HAP-1 (cell line): Measurements from ENCODE around the gene KIF5C.

Source experiments
- DNase-seq, 2 experiments: peaks; one replicate each; pipeline ENCODE4 v3.0.0-alpha.2; 2016 to 2020; ENCODE audit warnings: low spot score in 2 of 2
- H3K27me3 ChIP-seq: fragments of 250-450 bp; sonication (Bioruptor Pico); 2 replicates; pipeline ENCODE4 v1.5.1; 2020; ENCODE audit warnings: low read depth, mild to moderate bottlenecking, moderate library complexity
- H3K36me3 ChIP-seq: fragments of 250-450 bp; sonication (Bioruptor Pico); replicated peaks from 2 replicates; pipeline ENCODE4 v1.5.1; 2020; ENCODE audit warnings: mild to moderate bottlenecking
- H3K4me1 ChIP-seq: fragments of 250-450 bp; sonication (Bioruptor Pico); 2 replicates; pipeline ENCODE4 v1.5.1; 2020; ENCODE audit warnings: mild to moderate bottlenecking
- H3K4me3 ChIP-seq: fragments of 250-450 bp; sonication (Bioruptor Pico); 2 replicates; pipeline ENCODE4 v1.5.1; 2020; ENCODE audit warnings: mild to moderate bottlenecking, moderate library complexity
- H3K9me3 ChIP-seq: fragments of 250-450 bp; sonication (Bioruptor Pico); 2 replicates; pipeline ENCODE4 v1.5.1; 2020; ENCODE audit warnings: mild to moderate bottlenecking, moderate library complexity
- in situ Hi-C: fragments of 300-500 bp; cut with MboI; formaldehyde crosslinking; loops from 3 replicates; pipeline ENCODE4 v1.14.3; 2020; ENCODE audit warnings: low sequenced_read_pairs, inconsistent platforms, mixed read lengths

KIF5C gene

DNA sequence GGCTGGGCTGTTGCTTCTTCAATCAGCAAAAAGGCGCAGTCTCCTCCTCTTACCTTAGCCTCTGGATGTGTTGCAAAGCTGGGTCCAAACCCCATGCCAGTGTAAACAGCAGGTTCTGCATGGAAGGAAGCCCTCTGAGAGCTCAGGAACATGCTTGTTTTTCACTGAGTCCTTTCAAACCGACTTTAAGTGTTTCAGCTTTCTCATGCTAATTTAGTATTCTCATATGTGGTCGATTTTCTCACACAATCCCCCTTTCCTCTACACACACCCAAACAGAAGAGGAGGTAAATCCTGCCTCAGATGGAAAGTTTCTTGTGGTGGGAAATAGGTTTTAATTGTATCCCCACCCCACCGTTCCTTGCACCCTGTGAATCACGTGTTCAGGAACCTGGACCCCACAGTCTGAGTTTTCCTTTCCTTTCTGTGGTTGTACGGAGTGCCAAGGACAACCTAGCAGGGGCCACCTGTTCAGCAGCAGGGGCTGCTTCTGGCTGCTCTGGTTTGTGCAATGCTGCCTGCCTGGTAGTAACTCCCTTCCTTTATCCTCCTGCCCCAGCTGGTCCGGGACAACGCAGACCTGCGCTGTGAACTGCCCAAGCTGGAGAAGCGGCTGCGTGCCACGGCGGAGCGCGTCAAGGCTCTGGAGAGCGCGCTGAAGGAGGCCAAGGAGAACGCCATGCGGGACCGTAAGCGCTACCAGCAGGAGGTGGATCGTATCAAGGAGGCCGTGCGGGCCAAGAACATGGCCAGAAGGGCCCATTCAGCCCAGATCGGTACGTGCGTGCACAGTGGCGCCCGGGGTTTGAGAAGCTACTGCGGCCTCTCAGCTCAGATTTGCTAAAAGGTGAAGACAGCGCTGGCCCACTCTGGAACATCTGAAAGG is 134.8 kb downstream of the KIF5C start:
- Histone ChIP-seq H3K27me3 (no peaks in the 10 kb centered on the region), H3K4me1 (peaks cover 8% of the 10 kb centered on the region), H3K4me3 (no peak overlapping the region), H3K9me3 (no peaks in the 10 kb centered on the region), H3K36me3 (peaks cover 17% of the 10 kb centered on the region)
- in situ Hi-C loops, result no loop called here
- peak; percentile 27 to 70 for DNase-seq

DNA sequence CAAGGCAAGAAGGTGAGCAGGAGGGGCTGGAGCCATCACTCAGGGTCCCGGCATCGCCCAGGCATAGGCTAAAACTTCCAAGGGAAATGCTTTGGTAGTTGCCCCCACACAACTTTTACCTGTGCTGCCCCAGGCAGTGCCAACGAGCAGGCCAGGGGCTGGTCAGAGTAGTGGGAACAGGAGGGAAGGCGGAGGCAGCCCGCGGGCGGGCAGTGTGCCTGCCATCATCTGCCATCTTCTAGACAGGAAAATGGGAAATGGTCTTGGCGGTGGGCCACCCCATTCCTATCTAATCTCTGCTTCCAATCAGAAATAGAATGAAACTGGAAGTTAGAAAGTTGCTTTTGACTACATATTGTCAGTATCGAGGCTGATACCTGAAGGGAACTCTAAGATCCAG is 137.5 kb downstream of the KIF5C start:
- DNase-seq, result no peak
- Histone ChIP-seq H3K9me3 (no peaks in the 10 kb centered on the region), H3K27me3 (no peaks in the 10 kb centered on the region), H3K4me3 (no peak overlapping the region), H3K36me3 (peaks cover 17% of the 10 kb centered on the region), H3K4me1 (peaks cover 8% of the 10 kb centered on the region)
- in situ Hi-C loops, result no loop called here

DNA sequence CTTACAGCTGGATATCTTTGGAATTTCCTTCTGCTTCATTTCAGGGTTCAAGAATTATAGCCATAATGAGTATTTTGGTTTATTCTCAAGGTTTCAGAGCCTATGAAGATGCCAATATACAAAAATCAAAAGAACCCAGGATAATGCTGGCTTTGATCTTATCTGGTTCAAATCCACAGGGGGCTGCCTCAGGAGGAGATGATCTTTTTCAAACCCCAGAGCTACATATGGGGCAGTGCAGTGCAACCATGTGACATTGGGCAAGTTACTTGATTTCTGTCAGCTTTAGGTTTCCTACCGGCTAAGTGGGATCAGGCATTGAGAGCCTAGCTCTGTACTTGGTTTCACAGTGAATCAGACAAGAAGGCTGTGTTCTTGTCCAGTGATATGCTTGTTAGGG is 140.5 kb downstream of the KIF5C start:
- peaks cover 9% of the 10 kb centered on the region for H3K36me3 ChIP-seq
- no peak overlapping the region for H3K4me3 ChIP-seq
- in situ Hi-C loops, result loop anchor here (5.0 kb wide), 1 partner anchor 552 kb away; no protein-coding TSS in a partner anchor
- H3K4me1 ChIP-seq, result peaks cover 3% of the 10 kb centered on the region
- H3K27me3 ChIP-seq, result no peaks in the 10 kb centered on the region
- DNase-seq, result no peak
- no peaks in the 10 kb centered on the region for H3K9me3 ChIP-seq

GRCh38 chr2:149015926-149016563 is 141.0 kb downstream of the KIF5C start:
- H3K36me3 ChIP-seq, result peaks cover 8% of the 10 kb centered on the region
- H3K27me3 ChIP-seq, result no peaks in the 10 kb centered on the region
- H3K4me3 ChIP-seq, result no peak overlapping the region
- H3K4me1 ChIP-seq, result peaks cover 3% of the 10 kb centered on the region
- no peak for DNase-seq
- no peaks in the 10 kb centered on the region for H3K9me3 ChIP-seq
- in situ Hi-C loops, result loop anchor here (5.0 kb wide), 1 partner anchor 551 kb away; no protein-coding TSS in a partner anchor

- H3K27me3 ChIP-seq, result no peaks in the 10 kb centered on the region
- peaks cover 3% of the 10 kb centered on the region for H3K4me1 ChIP-seq
- in situ Hi-C loops, result loop anchor here (5.0 kb wide), 1 partner anchor 550 kb away; no protein-coding TSS in a partner anchor
- no peak overlapping the region for H3K4me3 ChIP-seq
- DNase-seq, result peak; percentile 56 to 88
- H3K36me3 ChIP-seq, result peaks cover 8% of the 10 kb centered on the region; the same call in 1 of the 2 replicates
- H3K9me3 ChIP-seq, result no peaks in the 10 kb centered on the region
These were observed 142.3 kb downstream of the KIF5C start for GRCh38 chr2:149017116-149017985.

GRCh38 chr2:149018981-149019380 is 144.0 kb downstream of the KIF5C start:
- Histone ChIP-seq H3K4me3 (no peak overlapping the region), H3K27me3 (no peaks in the 10 kb centered on the region), H3K4me1 (peaks cover 3% of the 10 kb centered on the region), H3K9me3 (no peaks in the 10 kb centered on the region), H3K36me3 (no peaks in the 10 kb centered on the region)
- DNase-seq, result no peak
- in situ Hi-C loops, result loop anchor here (5.0 kb wide), 1 partner anchor 548 kb away; no protein-coding TSS in a partner anchor

GRCh38 chr2:149019768-149020167 is 144.7 kb downstream of the KIF5C start:
- peak in 1 of 2 experiments; percentile 39 for DNase-seq
- H3K4me3 ChIP-seq, result no peak overlapping the region
- no peaks in the 10 kb centered on the region for H3K36me3 ChIP-seq
- peaks cover 3% of the 10 kb centered on the region for H3K4me1 ChIP-seq
- no peaks in the 10 kb centered on the region for H3K9me3 ChIP-seq
- in situ Hi-C loops, result loop anchor here (5.0 kb wide), 1 partner anchor 548 kb away; no protein-coding TSS in a partner anchor
- H3K27me3 ChIP-seq, result no peaks in the 10 kb centered on the region

GRCh38 chr2:149020432-149020851 is 145.4 kb downstream of the KIF5C start:
- Histone ChIP-seq H3K4me1 (peaks cover 3% of the 10 kb centered on the region), H3K36me3 (no peaks in the 10 kb centered on the region), H3K27me3 (no peaks in the 10 kb centered on the region), H3K9me3 (no peaks in the 10 kb centered on the region), H3K4me3 (no peak overlapping the region)
- in situ Hi-C loops, result no loop called here
- no peak for DNase-seq

DNA sequence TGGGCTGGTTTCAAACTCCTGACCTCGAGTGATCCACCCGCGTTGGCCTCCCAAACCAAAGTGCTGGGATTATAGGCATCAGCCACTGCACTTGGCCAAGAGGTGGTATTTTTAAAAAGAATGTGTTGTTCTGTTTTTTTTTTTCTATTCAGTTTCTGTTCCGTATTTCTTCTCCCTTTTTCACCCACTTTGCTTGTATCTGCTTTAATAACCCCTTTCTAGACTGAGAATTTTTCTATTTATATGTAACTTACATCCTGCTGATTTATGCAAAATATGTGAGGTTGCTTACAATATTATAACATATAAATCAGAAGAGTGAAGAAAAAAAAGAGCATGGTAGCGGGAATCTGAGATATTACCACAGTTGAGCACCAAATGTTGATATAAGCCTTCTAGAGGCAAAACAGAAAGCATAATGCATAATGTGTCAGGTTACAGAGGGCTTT is 146.3 kb downstream of the KIF5C start:
- DNase-seq, result no peak
- H3K4me1 ChIP-seq, result peaks cover 3% of the 10 kb centered on the region
- in situ Hi-C loops, result no loop called here
- H3K4me3 ChIP-seq, result no peak overlapping the region
- no peaks in the 10 kb centered on the region for H3K27me3 ChIP-seq
- no peaks in the 10 kb centered on the region for H3K9me3 ChIP-seq
- no peaks in the 10 kb centered on the region for H3K36me3 ChIP-seq

DNA sequence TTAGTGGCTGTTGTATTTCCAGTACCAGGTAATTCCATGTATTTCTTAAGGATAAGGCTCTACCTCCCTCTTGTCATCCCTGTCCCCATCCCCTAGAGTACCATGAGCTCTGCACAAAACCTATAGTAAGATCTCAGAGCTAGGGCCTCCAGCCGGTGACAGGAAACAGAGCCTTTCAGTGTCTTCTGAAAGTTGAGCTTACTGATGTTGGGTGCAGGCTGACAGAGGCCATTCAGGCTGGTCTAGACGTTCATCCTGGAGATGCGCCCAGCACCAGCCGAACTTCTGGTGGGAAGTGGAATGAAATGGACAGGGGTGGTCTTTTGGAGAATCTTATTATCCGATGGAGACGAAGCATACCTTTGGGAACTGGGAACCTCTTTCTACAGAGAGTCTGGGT is 146.7 kb downstream of the KIF5C start:
- no peak overlapping the region for H3K4me3 ChIP-seq
- no peaks in the 10 kb centered on the region for H3K9me3 ChIP-seq
- H3K27me3 ChIP-seq, result no peaks in the 10 kb centered on the region
- DNase-seq, result no peak
- in situ Hi-C loops, result no loop called here
- H3K36me3 ChIP-seq, result no peaks in the 10 kb centered on the region
- peaks cover 3% of the 10 kb centered on the region for H3K4me1 ChIP-seq

DNA sequence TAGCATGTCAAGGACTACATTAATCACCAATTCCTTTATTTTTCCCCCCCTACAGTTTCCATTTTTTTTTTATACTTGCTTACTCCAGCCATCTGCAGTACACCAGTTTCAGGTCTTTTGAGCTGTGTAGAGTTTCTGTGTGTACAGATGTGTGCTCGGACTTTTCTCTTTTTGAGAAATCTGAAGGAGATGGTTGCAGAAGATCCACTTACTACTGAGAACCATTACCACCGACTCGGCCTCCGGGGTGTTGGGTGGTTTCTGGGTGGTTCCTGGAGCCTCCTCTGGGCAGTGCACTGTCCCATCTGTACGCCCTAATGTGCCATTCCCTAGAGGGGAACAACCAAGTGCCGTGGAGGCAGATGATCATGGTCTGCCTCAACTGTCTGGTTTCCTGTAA is 148.1 kb downstream of the KIF5C start:
- no peaks in the 10 kb centered on the region for H3K9me3 ChIP-seq
- peaks cover 6% of the 10 kb centered on the region for H3K4me1 ChIP-seq
- in situ Hi-C loops, result no loop called here

DNA sequence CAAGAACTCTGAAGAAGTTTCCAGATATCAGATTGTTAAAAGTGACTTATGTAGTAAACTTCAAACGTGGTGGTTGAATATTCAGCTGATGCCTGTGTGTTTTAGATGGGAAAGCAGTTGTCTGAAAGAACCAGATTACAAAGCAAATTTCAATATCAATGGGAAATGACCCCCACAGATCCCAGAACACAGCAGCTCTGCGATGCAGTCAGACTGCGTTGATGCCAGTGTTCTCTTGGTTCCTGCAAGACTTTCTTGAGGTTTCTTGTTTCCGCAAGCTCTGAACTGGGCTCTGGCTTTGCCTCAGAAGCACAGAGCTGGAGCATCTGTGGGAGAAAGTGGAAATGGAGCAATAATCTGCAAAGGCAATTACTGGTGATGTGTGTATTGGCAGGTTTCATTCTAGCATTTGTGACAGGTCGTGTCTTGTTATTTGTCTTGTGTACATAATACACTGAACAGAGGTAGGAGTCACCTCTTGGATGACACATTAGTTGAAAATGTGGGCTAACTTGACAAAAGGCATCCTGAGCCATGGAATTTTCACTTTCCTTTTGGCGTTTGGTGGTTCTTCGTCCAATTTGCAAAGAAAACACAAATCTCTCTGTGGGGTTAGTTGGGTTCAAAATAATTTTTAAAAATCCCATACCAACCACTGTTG is 152.7 kb downstream of the KIF5C start:
- Histone ChIP-seq H3K9me3 (no peaks in the 10 kb centered on the region), H3K27me3 (no peaks in the 10 kb centered on the region), H3K36me3 (no peaks in the 10 kb centered on the region), H3K4me3 (no peak overlapping the region), H3K4me1 (peaks cover 3% of the 10 kb centered on the region)
- in situ Hi-C loops, result loop anchor here (25.0 kb wide), 1 partner anchor 285 kb away; no protein-coding TSS in a partner anchor
- no peak for DNase-seq

More for the DNA sequence above, 148.1 kb downstream of the KIF5C start:
- H3K27me3 ChIP-seq, result no peaks in the 10 kb centered on the region
- no peak overlapping the region for H3K4me3 ChIP-seq
- H3K36me3 ChIP-seq, result no peaks in the 10 kb centered on the region
- DNase-seq, result no peak

GRCh38 chr2:149028377-149028776 is 153.3 kb downstream of the KIF5C start:
- no peak for DNase-seq
- no peaks in the 10 kb centered on the region for H3K36me3 ChIP-seq
- H3K4me1 ChIP-seq, result peaks cover 3% of the 10 kb centered on the region
- no peak overlapping the region for H3K4me3 ChIP-seq
- in situ Hi-C loops, result loop anchor here (25.0 kb wide), 1 partner anchor 284 kb away; no protein-coding TSS in a partner anchor
- no peaks in the 10 kb centered on the region for H3K27me3 ChIP-seq
- H3K9me3 ChIP-seq, result no peaks in the 10 kb centered on the region
